Measurements from ENCODE around the gene CRX. TPM values are rescaled to one million over a fixed set of nuclear protein-coding genes. Genes with fewer than 3 reads are reported as not detected.

Gene CRX
- total and polyA plus RNA-seq, 2 of the 13 experiments (the other 11 are each of a cell fraction or from before 2014, with no cell fraction given), result not detected

- TF ChIP-seq PBX2 (CRISPR knock-in tag; IDR thresholded peaks at IDR 0.05) (peak; percentile 97), THAP11 (CRISPR knock-in tag; IDR thresholded peaks at IDR 0.05) (peak; percentile 44), DR1 (CRISPR knock-in tag; IDR thresholded peaks at IDR 0.05) (peak; percentile 99), ZNF749 (CRISPR knock-in tag; IDR thresholded peaks at IDR 0.05; ENCODE audit: borderline replicate concordance) (no peak), NCOR1 (IDR thresholded peaks at IDR 0.05; ENCODE audit: borderline replicate concordance, low read length) (peak; percentile 80; the same call in 1 of the 2 replicates), E2F2 (CRISPR knock-in tag; IDR thresholded peaks at IDR 0.05; ENCODE audit: borderline replicate concordance) (no peak), ZNF256 (CRISPR knock-in tag; conservative IDR thresholded peaks at IDR 0.05) (no peak), HES4 (CRISPR knock-in tag; IDR thresholded peaks at IDR 0.05; ENCODE audit: borderline replicate concordance) (no peak), GFI1 (CRISPR knock-in tag; IDR thresholded peaks at IDR 0.05; ENCODE audit: borderline replicate concordance) (0 out of 2 replicates have a peak, but pooled peaks have one; percentile 45), MAZ (IDR thresholded peaks at IDR 0.05; ENCODE audit: borderline replicate concordance, low read depth, low read length) (no peak), MAZ (CRISPR knock-in tag; IDR thresholded peaks at IDR 0.05; ENCODE audit: low read depth) (peak; percentile 37; the same call in 1 of the 2 replicates), RXRA (CRISPR knock-in tag; IDR thresholded peaks at IDR 0.05) (peak; percentile 65; the same call in 1 of the 2 replicates), POGZ (CRISPR knock-in tag; IDR thresholded peaks at IDR 0.05) (peak; percentile 64), ZBTB34 (CRISPR knock-in tag; IDR thresholded peaks at IDR 0.05) (0 out of 2 replicates have a peak, but pooled peaks have one; percentile 36), RXRB (CRISPR knock-in tag; IDR thresholded peaks at IDR 0.05; ENCODE audit: borderline replicate concordance) (peak; percentile 98), ZBTB39 (CRISPR knock-in tag; IDR thresholded peaks at IDR 0.05) (no peak; the same call in 1 of the 2 replicates), BRF2 (CRISPR knock-in tag; IDR thresholded peaks at IDR 0.05) (peak; percentile 59; the same call in 1 of the 2 replicates), TBP (CRISPR knock-in tag; IDR thresholded peaks at IDR 0.05) (0 out of 2 replicates have a peak, but pooled peaks have one; percentile 57), ZKSCAN5 (CRISPR knock-in tag; IDR thresholded peaks at IDR 0.05) (no peak), MTA3 (CRISPR knock-in tag; IDR thresholded peaks at IDR 0.05) (no peak), ZIK1 (CRISPR knock-in tag; IDR thresholded peaks at IDR 0.05; ENCODE audit: borderline replicate concordance, low read depth) (no peak), SMYD3 (CRISPR knock-in tag; IDR thresholded peaks at IDR 0.05) (peak; percentile 55; the same call in 1 of the 2 replicates), NR2C2 (CRISPR knock-in tag; IDR thresholded peaks at IDR 0.05; ENCODE audit: borderline replicate concordance) (peak; percentile 59; the same call in 1 of the 2 replicates)
These were observed 70.4 kb downstream of the CRX start (continued) for GRCh38 chr19:47891923-47892666.

Data from HepG2 (cell line).